ENCODE data around the gene CACNA1G.
A peak's percentile ranks its signal among the peaks of the same experiment; 100 is the strongest.

CACNA1G gene

DNA sequence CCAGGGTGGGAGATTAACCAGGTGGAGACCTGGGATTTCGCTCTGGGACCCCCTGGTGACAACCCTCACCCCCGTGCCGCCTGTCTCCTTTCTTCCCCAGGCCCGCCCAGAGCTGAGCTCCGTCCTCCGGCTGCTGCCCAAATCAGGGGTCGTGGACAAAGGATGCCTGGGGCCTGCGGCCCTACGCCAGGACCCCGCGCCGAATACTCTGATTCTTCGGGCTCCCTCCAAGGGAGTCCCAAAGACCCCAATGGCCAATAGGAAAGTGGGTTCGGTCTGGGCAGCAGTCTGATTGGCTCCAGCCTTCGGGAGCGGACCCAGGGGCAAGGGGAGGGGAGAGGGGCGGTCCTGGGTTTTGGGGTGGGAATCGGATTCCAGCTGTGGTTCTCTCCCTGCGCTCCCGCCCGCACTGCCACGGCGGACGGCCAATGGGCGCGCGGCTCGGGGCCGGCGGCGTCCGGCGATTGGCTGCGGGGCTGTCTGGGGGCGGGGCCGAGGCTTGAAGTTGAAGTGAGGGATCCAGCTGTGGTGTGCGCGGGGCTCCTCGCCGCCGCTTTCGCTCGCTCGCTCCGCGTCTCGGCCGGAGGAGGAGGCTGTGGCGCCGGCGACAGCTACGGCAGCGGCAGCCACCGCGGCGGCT, at the start of gene CACNA1G:
TSS of gene CACNA1G (plus strand) at position 531 of the 640 bp plus-strand sequence. CDS start 745 bp downstream, outside the sequence.
- peak; percentile 37 for DNase-seq

DNA sequence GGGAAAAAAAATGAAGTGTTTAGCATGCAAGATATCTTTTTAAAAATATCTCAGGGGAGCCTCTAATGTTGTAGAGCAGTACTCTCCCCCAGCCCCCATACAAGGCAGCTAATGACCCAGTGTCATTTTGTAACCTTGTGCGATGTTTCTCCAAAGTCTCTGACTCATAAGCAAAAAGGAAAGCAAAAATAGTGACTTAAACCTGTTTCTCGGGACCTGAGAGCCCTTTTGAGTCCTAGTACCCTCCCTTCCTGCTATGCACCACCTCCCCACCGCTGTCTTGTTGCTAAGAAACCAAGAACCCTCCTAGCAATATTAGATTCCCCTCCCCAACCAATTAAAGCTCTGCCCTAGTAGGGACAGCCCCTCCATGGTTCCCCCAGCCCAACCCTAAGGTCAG, 49.5 kb upstream of the CACNA1G start:
- no peak for DNase-seq

DNA sequence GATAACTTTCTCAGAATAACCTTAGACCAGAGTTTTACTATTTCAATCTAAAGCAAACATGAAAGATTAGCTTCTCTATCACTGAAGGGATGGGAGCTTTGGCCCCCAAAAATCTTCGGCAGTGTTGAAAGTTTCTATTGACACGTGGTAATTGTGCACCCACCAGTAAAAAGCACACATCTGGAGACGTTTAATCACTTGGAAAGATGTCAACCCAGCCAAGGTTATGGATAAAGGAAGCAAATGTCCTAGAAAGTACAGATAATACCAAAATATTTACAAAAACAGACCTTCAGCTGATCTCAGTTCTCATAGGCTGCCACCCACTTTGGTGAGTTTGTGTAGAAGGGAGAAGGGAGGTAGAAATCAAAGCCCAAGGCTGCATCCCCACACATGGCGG, 47.0 kb upstream of the CACNA1G start:
- no peak for DNase-seq

DNA sequence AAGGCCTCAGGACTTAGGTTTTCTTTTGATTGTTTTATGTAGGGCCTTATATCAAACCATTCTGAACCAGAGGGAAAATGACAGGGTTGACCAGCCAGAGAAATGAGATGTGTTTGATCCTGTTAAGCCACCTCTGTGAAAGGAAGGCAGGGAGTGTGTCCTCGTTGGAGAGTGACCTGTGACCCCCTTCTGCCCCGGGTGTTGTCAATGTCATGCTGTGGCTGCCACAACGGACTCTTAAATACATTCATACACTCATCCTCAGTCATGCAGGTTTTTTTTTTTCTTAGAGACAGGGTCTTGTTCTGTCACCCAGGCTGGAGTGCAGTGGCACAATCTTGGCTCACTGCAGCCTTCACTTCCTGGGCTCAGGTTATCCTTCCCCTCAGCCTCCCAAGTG, 46.1 kb upstream of the CACNA1G start:
- no peak for DNase-seq

DNA sequence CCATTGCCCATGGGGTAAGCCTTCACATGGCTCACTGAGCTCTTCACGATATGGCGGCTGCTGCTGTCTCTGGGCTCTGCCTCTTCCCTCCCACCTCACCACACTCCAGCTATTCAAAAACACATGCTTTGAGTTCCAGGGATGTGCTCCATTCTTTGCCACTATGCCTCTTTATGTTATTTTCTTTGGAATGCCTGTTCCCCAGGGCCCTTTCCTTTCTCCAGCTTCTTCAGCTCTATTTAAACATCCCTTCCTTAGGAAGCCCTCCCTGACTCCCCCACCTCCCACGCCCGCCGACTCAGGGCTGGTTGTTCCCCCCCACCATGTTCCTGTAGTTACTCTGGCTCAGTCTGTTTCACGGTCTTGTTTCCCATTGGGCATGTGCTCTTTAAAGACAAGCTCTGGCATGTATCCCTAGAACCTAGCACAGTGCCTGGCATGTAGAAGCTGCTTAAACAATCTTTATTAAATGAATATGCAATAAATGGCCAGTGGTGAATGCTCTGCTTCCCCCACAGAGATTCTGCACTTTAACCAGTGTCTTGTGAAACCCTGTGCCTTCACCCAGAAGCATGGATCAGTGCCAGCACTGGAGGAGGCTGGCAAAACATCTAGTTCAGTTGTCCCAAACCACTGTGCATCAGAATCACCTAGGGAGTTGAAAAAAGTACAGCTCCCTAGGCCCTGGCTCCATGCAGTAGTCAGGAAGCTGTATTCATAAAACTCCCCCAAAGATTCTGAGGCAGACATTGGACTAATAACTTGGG, 45.4 kb upstream of the CACNA1G start:
- DNase-seq, result no peak

DNA sequence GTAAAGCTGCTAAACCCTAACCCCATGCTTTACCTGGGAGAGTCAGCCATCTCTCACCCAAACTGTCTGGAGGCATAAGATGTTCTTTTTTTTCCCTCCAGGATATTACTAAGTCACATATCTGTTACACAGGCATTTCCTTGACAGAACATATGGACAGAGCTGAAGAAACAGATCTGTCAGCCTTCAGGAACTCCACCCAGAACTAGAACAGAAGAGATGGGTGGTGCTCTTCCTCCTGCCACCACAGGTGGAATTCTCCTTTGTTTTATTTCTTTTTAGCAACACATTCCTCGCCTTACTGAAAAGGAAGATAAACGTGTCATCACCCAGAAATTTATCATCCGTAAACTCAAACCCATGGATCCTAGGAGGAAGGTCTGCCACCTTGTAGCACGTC, 43.5 kb upstream of the CACNA1G start:
- DNase-seq, result no peak

DNA sequence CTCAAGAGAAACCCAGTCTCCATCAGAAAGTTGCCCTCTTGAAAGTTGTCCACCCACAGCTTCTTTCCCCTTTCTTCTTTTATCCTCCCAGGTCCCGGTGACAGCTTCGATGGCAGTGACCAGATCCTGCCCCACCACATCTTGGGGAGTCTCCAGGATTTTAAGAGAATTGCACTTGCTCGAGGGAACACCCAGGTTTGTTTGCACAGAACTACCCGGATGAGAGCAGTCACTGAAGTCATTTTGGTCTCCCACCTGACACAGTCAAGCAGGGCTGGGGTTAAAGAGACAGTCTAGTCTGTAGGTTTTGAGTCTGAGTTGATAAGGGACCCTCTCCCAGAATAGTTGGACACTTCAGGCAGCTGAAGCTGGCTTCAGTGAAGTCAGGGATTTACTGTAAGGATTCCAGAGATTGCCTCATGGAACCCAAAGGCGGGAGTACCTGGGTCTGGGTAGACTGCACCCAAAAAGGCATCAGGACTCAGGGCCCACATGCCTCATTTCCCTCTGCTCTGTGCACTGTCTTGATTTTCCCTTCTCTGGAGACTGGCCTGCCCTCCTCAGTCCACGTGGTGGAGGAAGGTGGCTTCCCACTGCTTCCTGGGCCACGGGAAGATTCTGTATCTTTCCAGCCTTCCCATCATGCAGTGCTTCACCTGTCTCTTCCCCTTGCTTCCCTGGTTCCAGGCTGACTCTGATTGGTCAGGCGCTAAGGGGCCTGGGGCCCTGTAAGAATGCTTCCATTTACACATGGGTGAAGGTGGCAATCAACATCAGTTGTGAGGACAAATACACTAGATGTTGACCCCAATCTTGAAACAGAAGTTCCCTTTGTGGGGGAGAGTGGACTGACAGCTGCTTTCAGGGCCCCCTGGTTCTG, 42.8 kb upstream of the CACNA1G start:
- DNase-seq, result no peak

DNA sequence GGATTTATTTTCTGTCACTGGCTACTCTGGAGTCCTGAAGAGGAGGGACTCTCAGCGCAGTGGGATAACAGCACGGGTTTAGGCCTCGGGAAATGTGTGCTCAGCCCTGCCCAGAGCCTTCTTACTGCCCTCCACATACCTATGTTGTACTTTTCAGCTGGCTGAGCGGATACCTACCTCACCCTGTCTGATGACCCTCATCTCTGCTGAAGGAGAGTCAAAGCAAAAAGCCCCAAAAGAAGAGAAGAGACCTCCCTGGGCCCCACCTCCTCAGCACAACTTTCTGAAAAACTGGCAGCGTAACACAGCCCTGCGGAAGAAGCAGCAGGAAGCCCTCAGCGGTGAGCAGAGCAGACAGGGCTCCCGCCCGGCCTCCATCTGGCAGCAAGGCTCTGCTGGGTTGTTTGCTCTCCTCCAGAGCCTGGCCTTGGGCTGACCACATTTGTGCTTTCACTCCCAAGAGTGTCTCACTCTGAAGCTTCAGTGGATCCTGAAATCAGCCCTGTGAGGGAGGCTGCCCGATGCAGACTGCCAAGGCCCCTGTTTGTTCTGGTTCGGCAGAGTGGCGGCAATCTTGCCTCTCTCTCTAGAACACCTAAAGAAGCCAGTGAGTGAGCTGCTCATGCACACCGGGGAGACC, 42.0 kb upstream of the CACNA1G start:
- no peak for DNase-seq

DNA sequence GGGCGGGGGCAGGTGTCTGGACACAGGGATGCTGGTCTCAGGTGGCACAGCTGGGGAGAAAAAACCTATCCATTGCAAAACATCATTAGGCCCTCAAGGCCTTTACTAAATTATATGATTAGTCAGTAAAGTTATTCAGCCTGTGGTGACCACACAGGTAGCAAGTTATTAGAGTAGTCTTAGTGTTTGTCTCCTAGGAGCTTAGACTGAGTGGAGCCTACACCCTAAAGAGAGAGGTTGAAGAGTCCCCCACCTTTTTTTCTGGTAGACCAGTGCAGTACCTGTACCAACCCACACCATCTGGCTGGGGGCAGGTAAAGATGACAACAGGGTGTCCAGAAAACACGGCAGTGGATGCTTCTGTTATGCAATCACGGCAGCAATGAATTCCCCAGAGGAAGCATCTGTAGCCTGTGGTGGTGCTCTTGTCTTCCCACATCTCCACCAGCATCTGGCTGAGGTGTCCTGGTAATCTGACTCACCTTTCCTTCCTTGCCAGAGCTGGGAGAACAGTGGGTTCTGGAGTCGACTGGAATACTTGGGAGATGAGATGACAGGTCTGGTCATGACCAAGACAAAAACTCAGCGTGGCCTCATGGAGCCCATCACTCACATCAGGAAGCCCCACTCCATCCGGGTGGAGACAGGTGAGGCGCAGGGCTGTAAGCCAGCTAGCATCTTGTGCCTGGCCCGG, 41.2 kb upstream of the CACNA1G start:
- DNase-seq, result no peak

DNA sequence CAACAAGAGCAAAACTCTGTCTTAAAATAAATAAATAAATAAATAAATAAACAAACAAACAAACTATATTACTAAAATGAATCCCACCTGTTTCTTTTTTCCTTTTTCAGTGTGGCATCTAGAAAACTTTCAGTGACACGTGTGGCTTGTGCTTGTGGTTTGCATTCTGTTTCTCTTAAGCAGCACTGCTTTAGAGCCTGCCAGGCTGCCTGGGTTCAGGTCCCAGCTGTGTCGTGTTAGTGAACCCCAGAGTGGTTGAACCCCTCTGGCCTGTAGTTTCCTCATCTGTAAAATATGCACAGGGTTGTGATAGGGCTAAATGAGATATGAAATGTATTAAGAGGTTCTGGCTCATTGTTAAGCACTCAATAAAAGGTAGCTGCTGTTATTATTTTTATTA, 40.0 kb upstream of the CACNA1G start:
- no peak for DNase-seq

DNA sequence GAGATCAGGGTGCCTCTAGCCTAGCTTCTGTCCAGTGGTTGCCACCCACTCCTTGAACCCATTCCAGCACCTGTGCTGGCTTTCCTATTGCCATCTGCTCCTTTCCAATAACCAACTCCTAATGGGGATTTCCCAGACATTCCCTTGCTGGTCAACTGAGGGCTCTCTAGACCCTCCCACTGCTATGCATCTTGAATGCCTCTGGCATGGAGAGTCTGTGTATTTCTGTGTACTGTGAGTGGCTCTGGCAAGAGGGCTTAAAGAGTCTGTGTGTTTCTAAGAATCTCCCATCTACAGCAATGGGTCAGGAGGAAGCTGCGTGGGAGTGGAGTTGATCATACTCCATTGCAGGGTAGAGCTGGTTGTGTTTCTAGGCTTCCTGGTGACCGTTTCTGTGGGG, 39.0 kb upstream of the CACNA1G start:
- DNase-seq, result no peak

DNA sequence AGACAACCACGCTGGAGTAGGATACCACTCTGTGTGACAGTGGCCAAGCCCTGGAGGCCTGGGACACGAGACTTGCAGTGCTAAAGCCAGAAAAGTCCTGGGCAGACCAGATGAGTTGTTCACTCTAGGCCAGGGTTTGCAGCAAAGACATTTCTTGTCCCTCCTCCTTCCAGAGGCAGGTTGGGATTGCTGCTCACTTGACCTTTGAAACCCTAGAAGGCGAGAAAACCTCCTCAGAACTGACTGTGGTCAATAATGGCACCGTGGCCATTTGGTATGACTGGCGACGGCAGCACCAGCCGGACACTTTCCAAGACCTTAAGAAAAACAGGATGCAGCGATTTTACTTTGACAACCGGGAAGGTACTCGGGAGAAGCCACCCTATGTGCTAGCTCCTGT, 37.7 kb upstream of the CACNA1G start:
- no peak for DNase-seq

DNA sequence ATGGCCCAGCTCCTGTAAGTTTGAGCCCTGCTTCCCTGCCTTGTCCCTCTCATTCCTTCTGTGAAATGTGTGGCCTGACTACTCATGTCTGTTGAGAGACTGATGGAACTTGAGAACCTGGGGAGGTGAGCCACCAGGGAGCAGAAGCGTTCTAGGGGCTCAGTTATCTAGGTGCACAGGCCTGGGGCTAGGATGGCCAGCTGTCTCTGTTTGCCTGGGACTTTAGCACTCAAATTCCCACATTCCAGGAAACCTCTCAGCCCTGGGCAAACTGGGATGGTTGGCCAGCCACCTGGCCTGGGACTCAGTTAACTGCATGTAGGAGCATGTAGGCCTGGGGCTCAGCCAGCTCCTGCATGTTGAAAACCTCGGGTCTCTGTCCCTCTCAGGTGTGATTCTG, 37.3 kb upstream of the CACNA1G start:
- DNase-seq, result no peak

DNA sequence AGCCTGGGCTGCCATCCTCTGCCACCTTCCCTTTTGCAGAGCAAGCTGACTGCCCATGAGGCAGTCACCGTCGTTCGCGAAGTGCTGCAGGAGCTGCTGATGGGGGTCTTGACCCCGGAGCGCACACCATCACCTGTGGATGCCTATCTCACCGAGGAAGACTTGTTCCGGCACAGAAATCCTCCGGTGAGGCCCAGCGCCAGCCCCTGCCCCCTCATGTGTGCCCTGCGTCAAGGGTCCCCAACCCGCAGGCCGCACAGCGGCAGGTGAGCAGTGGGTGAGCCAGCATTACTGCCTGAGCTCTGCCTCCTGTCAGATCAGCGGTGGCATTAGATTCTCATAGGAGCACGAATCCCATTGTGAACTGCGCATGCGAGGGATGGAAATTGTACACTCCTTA, 35.7 kb upstream of the CACNA1G start:
- DNase-seq, result no peak

DNA sequence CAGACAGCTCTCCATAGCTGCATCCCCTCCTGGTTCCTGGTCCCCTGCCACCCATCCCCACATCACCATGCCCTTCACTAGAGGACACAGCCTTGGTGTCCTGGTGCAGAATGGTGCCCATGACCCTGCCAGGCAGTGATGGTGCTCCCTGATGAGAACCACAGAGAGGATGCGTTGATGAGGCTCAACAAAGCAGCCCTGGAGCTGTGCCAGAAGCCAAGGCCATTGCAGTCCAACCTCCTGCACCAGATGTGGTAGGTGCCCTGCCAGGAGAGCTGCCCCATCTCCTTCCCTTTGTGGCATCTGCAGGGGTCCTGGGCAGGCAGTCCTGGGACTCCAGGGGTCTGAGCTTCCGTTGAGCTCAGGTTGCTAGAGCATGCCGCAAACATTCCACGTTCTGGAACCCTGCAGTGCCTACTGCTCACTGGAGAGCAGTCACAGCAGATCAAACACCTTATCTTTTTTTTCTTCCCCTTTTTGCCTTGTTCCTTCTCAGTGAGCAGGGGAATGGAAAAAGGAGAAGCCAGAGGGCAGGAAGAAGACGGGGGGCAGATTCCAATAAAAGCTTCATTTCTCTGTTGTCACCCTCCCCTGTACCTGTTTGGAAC, 33.3 kb upstream of the CACNA1G start:
- DNase-seq, result no peak

DNA sequence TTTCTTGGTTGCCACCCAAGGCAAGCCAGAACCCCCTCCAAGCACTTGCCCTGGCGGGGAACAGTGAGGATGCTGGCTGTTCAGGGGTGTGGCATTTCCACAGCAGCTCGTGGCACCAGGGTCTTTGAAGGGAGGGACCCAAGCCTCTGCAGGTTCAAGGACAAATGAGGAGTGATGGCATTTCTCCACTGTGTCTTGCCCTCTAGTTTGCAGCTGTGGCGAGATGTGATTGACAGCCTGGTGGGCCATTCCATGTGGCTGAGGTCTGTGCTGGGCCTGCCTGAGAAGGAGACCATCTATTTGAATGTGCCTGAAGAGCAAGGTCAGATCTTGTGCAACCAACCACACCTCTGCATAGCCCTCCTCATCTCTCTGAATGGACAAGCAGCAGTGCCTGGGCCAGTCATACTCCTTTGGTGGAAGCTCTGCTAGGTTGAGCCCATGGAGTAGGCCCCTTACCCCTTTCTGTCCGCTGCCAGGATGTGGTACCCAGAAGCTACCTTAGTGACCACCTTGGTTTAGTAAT, 32.5 kb upstream of the CACNA1G start:
- no peak for DNase-seq

DNA sequence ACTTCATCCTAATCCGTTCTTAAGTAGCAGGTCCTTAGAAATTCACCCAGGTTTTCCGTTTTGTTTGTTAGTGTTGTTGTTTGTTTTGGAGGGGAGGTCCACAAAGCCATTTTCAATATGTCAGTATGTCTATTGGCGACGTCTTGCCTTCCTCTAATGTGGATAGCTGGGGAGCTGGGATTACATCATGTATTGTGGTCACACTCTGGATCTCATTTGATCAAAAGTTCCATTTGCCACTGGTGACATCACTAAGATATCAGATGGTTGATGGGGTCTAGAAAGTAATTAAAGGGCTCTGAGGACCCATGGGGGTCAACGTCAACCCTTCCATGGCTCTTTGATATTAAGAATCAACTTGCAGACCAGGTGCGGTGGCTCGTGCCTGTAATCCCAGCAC, 30.7 kb upstream of the CACNA1G start:
- DNase-seq, result no peak

DNA sequence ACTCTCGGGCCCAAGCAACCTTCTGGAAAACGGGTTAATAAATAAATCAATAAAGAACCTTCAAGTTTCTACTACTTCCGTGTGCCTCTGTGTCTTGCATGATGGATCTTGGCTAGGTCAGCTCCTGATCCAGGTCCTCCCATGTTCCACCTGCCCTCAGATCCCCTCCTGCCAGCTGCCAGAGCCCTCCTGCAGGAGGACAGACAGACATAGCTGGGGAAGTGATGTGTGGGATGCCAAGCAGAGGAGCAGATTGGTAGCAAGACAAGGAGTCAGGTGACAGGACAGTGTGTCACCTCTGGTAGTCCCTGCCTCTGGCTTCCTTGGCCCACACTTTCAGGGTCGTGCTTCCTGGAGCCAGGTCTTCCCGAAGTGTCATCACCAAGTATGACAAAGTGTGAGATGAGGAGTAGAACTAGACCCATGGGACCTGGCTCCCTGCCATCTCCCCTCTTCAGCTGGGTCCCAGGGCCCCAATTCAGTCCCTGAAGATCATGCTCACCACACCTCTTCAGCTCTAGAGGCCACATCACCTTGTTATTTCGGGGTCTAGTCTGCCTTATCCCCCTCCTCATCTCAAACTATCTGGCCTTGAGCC, 29.0 kb upstream of the CACNA1G start:
- DNase-seq, result no peak

DNA sequence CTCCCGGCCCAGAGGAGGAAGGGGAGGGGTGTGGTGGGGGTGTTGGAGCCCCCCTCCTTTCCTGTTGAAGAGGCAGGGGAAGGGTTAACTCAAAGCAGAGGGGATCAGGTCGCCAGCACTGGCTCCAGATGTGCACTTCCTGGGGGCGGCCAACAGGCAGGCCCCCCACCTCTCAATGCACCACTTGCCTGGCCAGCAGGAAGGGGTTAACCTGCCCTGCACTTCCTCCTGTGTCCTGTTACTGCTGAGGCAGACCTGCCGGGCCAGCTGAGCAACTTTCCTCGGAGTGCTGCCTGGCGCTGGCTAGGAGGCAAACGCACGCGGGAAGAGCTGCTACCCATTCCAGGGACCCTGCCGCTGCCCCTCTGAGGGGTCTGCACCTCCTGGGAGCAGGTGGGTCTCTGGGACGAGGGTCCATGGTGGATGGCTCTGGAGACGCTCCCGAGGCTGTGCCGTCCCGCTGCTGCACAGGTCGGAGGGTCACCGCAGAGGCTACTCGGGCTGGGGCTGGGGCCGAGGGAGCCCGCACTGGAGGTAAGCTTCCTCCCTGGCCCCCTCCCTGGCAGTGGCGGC, 28.0 kb upstream of the CACNA1G start, which contains the start of gene EPN3:
TSS of gene EPN3 (plus strand) at position 284 of the 573 bp plus-strand sequence. CDS start 3,822 bp downstream, outside the sequence.
- no peak for DNase-seq

DNA sequence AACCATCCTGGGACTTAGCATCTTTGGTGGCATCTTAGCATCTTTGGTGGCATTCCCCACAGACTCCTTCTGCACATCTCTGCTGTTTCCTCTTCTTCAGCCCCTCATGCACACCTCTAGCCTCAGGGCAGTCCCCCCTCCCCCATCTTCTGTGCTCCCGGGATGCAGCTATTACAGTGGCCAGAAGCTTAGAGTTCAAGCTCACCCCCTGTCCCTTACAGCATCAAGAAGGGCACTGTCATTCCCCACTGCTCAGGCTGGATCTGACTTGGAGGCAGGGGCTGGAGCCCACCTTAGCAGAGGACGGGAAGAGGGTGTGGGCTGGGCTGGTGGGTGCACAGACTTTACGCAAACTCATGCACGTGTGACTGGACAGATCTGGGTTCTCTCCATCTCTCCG, 27.3 kb upstream of the CACNA1G start:
- DNase-seq, result no peak

DNA sequence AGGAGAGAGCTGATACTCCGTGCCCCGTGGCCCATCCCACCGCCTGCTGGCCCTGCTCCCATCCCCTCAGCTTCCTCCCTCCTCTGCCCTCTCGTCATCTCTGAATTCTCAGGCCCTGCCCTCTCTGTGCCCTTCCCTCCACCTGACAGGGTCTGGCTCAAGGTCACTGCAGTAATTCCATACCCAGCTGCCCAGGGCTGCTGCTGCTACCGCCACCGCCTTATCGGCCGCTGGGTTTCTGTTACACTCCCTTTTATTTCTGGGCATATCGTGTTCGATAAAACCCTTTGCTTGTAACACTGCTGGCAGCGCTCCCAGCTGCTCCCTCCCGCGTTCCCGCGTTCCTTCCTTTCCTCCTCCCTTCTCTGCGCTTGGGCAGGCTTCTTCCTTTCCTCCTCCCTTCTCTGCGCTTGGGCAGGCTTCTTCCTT, 26.8 kb upstream of the CACNA1G start:
- no peak for DNase-seq

Data from KG1 (cell line).